Measurements from ENCODE around the gene LMNTD2.

LMNTD2 gene, protein sequence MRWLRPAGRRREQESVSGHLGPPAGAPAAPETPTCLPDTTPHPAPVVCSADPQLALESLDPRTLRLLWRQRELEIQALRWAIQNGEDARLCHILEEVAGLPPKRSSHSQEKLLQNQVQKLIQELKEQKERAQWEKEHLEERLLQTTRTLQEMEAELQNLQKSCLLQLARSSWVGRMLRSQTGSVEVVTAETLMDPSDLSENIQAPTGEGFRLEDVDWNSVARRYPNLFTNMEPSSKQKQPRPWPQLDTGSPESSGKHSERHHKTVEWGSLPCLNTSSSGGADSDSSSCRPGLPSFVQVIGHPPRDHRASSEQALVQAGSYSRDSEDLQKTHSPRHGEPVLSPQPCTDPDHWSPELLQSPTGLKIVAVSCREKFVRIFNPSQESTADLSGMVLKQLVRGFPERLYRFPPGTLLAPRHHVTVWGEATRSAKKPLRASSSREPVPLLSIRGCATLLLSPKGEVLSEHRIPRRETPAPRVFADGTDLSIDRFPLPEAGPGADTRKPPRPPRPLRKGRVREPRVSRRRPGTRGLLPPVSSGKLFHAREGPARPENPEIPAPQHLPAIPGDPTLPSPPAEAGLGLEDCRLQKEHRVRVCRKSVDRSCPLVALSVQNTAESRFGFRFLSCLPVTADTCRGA

GRCh38 chr11:560305-561147 lies at the start of gene LMNTD2, which contains the start of gene RASSF7:
TSS of gene LMNTD2 (minus strand) at chr11:560738. CDS start at chr11:560716, 22 bp downstream.
TSS of gene RASSF7 (plus strand) at chr11:560970. CDS start at chr11:561769, 799 bp downstream.
- FAIRE-seq: no peak
- DNase-seq (ENCODE audit: insufficient read length, low spot score): peak; percentile 97
- TF ChIP-seq POLR2A (IDR thresholded peaks at IDR 0.05; ENCODE audit: low read depth, low read length): peak; percentile 47; the same call in 1 of the 2 replicates

DNA sequence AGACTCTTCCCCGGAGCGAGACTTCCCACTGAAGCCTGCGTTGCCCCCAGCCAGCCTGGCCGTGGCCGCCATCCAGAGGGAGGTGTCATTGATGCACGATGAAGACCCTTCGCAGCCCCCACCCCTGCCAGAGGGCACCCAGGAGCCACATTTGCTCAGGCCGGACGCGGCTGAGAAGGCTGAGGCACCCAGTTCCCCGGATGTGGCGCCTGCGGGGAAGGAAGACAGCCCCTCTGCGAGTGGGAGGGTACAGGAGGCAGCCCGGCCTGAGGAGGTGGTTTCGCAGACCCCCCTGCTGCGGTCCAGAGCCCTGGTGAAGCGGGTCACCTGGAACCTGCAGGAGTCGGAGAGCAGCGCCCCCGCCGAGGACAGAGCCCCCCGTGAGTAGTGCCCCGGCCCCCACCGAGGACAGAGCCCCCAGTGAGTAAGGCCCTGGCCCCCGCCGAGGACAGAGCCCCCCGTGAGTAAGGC lies 48.8 kb upstream of the LMNTD2 start:
- no peak for DNase-seq (ENCODE audit: insufficient read length, low spot score)
- no peak for FAIRE-seq
- no peak for TF ChIP-seq POLR2A (IDR thresholded peaks at IDR 0.05; ENCODE audit: low read depth, low read length)

GRCh38 chr11:608791-609251 lies 48.3 kb upstream of the LMNTD2 start:
- DNase-seq (ENCODE audit: insufficient read length, low spot score): no peak
- TF ChIP-seq POLR2A (IDR thresholded peaks at IDR 0.05; ENCODE audit: low read depth, low read length): no peak
- FAIRE-seq: no peak

DNA sequence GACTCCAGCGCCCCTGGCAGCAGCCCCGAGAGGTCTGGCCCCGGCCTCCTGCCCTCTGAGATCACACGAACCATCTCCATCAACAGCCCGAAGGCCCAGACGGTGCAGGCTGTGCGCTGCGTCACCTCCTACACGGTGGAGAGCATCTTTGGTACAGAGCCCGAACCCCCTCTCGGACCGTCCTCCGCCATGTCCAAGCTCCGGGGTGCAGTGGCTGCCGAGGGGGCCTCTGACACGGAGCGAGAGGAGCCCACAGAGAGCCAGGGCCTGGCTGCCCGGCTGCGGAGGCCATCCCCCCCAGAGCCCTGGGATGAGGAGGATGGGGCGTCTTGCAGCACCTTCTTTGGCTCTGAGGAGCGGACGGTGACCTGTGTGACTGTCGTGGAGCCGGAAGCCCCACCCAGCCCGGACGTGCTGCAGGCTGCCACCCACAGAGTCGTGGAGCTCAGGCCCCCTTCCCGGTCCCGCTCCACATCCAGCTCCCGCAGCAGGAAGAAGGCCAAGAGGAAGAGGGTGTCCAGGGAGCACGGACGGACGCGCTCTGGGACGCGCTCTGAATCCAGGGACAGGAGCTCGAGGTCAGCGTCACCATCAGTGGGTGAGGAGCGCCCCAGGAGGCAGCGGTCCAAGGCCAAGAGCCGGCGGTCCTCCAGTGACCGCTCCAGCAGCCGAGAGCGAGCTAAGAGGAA lies 47.6 kb upstream of the LMNTD2 start:
- no peak for TF ChIP-seq POLR2A (IDR thresholded peaks at IDR 0.05; ENCODE audit: low read depth, low read length)
- DNase-seq (ENCODE audit: insufficient read length, low spot score): no peak
- no peak for FAIRE-seq

DNA sequence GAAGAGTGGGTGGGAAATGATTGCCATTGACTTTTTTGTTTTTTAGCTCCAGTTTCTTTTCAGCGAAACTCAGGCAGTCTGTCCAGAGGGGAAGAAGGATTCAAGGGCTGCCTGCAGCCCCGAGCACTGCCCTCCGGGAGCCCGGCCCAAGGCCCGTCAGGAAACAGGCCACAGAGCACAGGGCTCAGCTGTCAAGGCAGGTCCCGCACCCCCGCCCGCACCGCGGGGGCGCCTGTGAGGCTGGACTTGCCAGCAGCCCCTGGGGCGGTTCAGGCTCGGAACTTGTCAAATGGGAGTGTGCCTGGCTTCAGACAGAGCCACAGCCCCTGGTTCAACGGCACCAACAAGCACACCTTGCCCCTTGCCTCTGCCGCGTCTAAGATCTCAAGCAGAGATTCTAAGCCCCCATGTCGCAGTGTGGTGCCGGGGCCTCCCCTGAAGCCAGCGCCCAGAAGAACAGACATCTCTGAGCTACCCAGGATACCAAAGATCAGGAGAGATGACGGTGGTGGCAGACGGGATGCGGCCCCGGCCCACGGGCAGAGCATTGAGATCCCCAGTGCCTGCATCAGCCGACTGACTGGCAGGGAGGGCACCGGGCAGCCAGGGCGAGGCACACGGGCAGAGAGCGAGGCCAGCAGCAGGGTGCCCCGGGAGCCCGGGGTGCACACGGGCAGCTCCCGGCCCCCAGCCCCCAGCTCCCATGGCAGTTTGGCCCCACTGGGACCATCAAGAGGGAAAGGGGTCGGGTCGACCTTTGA lies 46.7 kb upstream of the LMNTD2 start:
- FAIRE-seq (no peak), DNase-seq (ENCODE audit: insufficient read length, low spot score) (no peak)
- TF ChIP-seq POLR2A (IDR thresholded peaks at IDR 0.05; ENCODE audit: low read depth, low read length): no peak

GRCh38 chr11:606245-606644 lies 45.7 kb upstream of the LMNTD2 start:
- TF ChIP-seq POLR2A (IDR thresholded peaks at IDR 0.05; ENCODE audit: low read depth, low read length): peak; percentile 41
- DNase-seq (ENCODE audit: insufficient read length, low spot score) (peak; percentile 99), FAIRE-seq (peak; percentile 48)

- no peak for TF ChIP-seq POLR2A (IDR thresholded peaks at IDR 0.05; ENCODE audit: low read depth, low read length)
- FAIRE-seq (no peak), DNase-seq (ENCODE audit: insufficient read length, low spot score) (no peak)
These were observed 45.0 kb upstream of the LMNTD2 start for GRCh38 chr11:605286-606129.

- FAIRE-seq: no peak
These were observed 42.6 kb upstream of the LMNTD2 start for GRCh38 chr11:603154-603553.

GRCh38 chr11:601573-602245 lies 41.2 kb upstream of the LMNTD2 start:
- FAIRE-seq (no peak), DNase-seq (ENCODE audit: insufficient read length, low spot score) (no peak)
- TF ChIP-seq POLR2A (IDR thresholded peaks at IDR 0.05; ENCODE audit: low read depth, low read length): no peak

More at GRCh38 chr11:603154-603553, 42.6 kb upstream of the LMNTD2 start:
- TF ChIP-seq POLR2A (IDR thresholded peaks at IDR 0.05; ENCODE audit: low read depth, low read length): no peak
- no peak for DNase-seq (ENCODE audit: insufficient read length, low spot score)

GRCh38 chr11:598005-598680 lies 37.6 kb upstream of the LMNTD2 start:
- DNase-seq (ENCODE audit: insufficient read length, low spot score) (no peak), FAIRE-seq (no peak)
- TF ChIP-seq POLR2A (IDR thresholded peaks at IDR 0.05; ENCODE audit: low read depth, low read length): no peak
